DND-41 (cell line): ENCODE results near the gene IGFBP2.

ENCODE experiments used
- ATAC-seq: fragments of 200-7000 bp; cut with Tn5 transposase; 3 replicates; pipeline ENCODE4 v1.9.1; 2021; ENCODE audit warnings: low read depth; ENCODE audit not compliant: insufficient read depth
- DNase-seq: peaks from one replicate; pipeline ENCODE4 v3.0.0-alpha.2; 2020
- H2AFZ ChIP-seq: 2 replicates; pipeline ENCODE4 v1.6.0; 2012; ENCODE audit warnings: low read depth, low read length
- H3K27ac ChIP-seq: 2 replicates; pipeline ENCODE4 v1.5.1; 2012; ENCODE audit warnings: low read length, inconsistent platforms
- H3K27me3 ChIP-seq: fragments of 200-600 bp; sonication (generic); 2 replicates; pipeline ENCODE4 v1.6.0; 2012; ENCODE audit warnings: low read length, mild to moderate bottlenecking, inconsistent platforms; ENCODE audit not compliant: insufficient read depth, poor library complexity
- H3K36me3 ChIP-seq: 2 replicates; pipeline ENCODE4 v1.5.1; 2012; ENCODE audit warnings: low read length, inconsistent platforms; ENCODE audit not compliant: insufficient read depth
- H3K4me1 ChIP-seq: 2 replicates; pipeline ENCODE4 v1.5.1; 2012; ENCODE audit warnings: mild to moderate bottlenecking, low read length; ENCODE audit not compliant: insufficient read depth
- H3K4me2 ChIP-seq: 2 replicates; pipeline ENCODE4 v1.6.0; 2012; ENCODE audit warnings: mild to moderate bottlenecking, moderate library complexity, low read length, inconsistent platforms; ENCODE audit not compliant: insufficient read depth
- H3K4me3 ChIP-seq, 2 experiments: fragments of 200-600 bp in 1 of 2; shearing (Covaris generic) in 1 of 2; 2 replicates each; pipeline ENCODE4 v1.5.1; 2012 to 2016; ENCODE audit warnings: inconsistent platforms in 2 of 2, low read length in 2 of 2, mild to moderate bottlenecking in 2 of 2, low read depth in 1 of 2, moderate library complexity in 1 of 2
- H3K79me2 ChIP-seq: 2 replicates; pipeline ENCODE4 v1.6.0; 2012; ENCODE audit warnings: low read length, inconsistent platforms; ENCODE audit not compliant: insufficient read depth
- H3K9ac ChIP-seq: 2 replicates; pipeline ENCODE4 v1.6.0; 2012; ENCODE audit warnings: low read depth, mild to moderate bottlenecking, inconsistent platforms, low read length, moderate library complexity
- H3K9me3 ChIP-seq: 2 replicates; pipeline ENCODE4 v1.5.1; 2012; ENCODE audit warnings: low read length, moderate library complexity, mild to moderate bottlenecking, inconsistent platforms; ENCODE audit not compliant: insufficient read depth, severe bottlenecking
- H4K20me1 ChIP-seq: 2 replicates; pipeline ENCODE4 v1.6.0; 2012; ENCODE audit warnings: low read length; ENCODE audit not compliant: insufficient read depth
- EZH2 ChIP-seq: IDR thresholded peaks from 3 replicates; pipeline ENCODE4 v1.6.1; 2012; ENCODE audit warnings: borderline replicate concordance, low read depth, mild to moderate bottlenecking, moderate library complexity, low read length, inconsistent platforms; ENCODE audit not compliant: severe bottlenecking
- TF ChIP-seq, protein P1 (sequence below): IDR thresholded peaks from 2 replicates; pipeline ENCODE4 v1.5.1; 2012; ENCODE audit warnings: borderline replicate concordance, low read length, moderate library complexity, mild to moderate bottlenecking; ENCODE audit not compliant: poor library complexity, severe bottlenecking; ENCODE audit errors: extremely low read depth

IGFBP2 gene

DNA sequence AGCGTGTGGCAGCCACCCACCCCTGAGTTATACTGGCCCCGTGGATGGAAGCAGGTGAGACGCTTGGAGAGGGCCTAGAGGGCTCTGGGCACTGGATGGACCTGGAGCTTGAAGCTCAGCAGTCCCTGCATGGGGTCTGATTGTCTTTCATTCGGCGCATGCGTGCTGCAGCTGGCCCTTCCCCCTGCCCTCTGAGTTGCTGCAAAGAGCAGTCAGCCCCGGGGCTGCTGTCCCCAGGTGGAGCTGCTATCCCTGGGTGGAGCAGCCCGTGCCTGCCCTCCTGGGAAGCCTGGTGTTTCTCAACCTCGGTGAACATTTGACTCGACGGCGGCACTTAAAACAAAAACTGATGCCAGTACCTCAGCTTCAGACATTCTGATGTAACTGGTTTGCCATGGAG lies 32.5 kb downstream of the IGFBP2 start:
- Histone ChIP-seq H4K20me1 (peaks cover 53% of the 10 kb centered on the region), H2AFZ (no peak overlapping the region)
- ATAC-seq: peak; percentile 5; the same call in 2 of the 3 replicates

DNA sequence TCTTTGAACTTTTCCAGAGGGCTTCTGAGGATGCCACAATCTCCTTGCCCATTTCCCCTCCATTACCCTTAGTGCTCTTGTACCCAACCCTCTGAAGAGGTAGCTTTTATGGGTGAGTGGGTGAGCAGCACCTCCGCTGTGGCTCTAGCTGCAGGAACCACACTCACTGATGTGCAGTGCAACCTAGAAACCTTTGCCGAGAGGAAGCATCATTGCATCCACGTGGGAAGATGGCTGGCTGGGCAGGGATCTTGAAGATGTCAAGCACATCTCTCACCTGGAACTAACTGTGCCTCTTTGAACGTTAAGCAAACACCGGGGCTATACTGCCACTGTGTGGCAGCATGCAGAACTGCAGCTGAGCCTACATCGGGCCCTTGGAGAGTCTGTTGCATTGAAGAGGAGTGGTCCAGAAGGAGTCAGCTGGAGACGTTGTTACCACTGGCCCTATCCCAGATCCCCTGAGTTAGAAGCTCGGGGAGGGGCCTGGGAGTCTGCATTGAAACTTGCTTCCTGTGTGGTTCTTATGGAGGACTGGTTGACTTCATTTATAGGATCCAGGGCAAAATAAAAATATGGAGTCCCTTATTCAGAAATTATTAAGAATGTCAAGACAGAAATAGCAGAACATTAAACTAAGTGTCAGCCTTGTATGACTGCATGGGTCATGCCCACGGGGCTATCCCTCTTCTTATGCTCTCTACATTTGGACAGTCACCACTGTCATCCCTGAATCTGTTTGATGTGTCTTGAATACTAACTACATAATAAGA lies 33.4 kb downstream of the IGFBP2 start:
- no peak overlapping the region for H3K27ac ChIP-seq
- peak; percentile 83 for DNase-seq
- no peak overlapping the region for H2AFZ ChIP-seq
- peak; percentile 82 for ATAC-seq
- H3K9me3 ChIP-seq: no peaks in the 10 kb centered on the region
- TF ChIP-seq, protein P1, sequence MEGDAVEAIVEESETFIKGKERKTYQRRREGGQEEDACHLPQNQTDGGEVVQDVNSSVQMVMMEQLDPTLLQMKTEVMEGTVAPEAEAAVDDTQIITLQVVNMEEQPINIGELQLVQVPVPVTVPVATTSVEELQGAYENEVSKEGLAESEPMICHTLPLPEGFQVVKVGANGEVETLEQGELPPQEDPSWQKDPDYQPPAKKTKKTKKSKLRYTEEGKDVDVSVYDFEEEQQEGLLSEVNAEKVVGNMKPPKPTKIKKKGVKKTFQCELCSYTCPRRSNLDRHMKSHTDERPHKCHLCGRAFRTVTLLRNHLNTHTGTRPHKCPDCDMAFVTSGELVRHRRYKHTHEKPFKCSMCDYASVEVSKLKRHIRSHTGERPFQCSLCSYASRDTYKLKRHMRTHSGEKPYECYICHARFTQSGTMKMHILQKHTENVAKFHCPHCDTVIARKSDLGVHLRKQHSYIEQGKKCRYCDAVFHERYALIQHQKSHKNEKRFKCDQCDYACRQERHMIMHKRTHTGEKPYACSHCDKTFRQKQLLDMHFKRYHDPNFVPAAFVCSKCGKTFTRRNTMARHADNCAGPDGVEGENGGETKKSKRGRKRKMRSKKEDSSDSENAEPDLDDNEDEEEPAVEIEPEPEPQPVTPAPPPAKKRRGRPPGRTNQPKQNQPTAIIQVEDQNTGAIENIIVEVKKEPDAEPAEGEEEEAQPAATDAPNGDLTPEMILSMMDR: peak; percentile 100
- no peak for TF ChIP-seq EZH2
- no peak overlapping the region for H3K4me2 ChIP-seq
- no peaks in the 10 kb centered on the region for H3K27me3 ChIP-seq
- H3K9ac ChIP-seq: no peak overlapping the region
- H4K20me1 ChIP-seq: peaks cover 44% of the 10 kb centered on the region
- H3K79me2 ChIP-seq: peaks cover 7% of the 10 kb centered on the region
- peaks cover 47% of the 10 kb centered on the region for H3K36me3 ChIP-seq
- no peak overlapping the region for H3K4me3 ChIP-seq
- no peaks in the 10 kb centered on the region for H3K4me1 ChIP-seq

More for the DNA sequence above, 32.5 kb downstream of the IGFBP2 start:
- peak; percentile 22 for DNase-seq
- H3K27me3 ChIP-seq: no peaks in the 10 kb centered on the region
- H3K9ac ChIP-seq: no peak overlapping the region
- H3K4me3 ChIP-seq: no peak overlapping the region
- no peaks in the 10 kb centered on the region for H3K4me1 ChIP-seq
- TF ChIP-seq, protein P1: no peak
- no peak for TF ChIP-seq EZH2
- peaks cover 16% of the 10 kb centered on the region for H3K79me2 ChIP-seq
- peak overlapping the region; percentile 11; the same call in 1 of the 2 replicates for H3K27ac ChIP-seq
- H3K36me3 ChIP-seq: peaks cover 56% of the 10 kb centered on the region
- no peaks in the 10 kb centered on the region for H3K9me3 ChIP-seq
- H3K4me2 ChIP-seq: no peak overlapping the region

DNA sequence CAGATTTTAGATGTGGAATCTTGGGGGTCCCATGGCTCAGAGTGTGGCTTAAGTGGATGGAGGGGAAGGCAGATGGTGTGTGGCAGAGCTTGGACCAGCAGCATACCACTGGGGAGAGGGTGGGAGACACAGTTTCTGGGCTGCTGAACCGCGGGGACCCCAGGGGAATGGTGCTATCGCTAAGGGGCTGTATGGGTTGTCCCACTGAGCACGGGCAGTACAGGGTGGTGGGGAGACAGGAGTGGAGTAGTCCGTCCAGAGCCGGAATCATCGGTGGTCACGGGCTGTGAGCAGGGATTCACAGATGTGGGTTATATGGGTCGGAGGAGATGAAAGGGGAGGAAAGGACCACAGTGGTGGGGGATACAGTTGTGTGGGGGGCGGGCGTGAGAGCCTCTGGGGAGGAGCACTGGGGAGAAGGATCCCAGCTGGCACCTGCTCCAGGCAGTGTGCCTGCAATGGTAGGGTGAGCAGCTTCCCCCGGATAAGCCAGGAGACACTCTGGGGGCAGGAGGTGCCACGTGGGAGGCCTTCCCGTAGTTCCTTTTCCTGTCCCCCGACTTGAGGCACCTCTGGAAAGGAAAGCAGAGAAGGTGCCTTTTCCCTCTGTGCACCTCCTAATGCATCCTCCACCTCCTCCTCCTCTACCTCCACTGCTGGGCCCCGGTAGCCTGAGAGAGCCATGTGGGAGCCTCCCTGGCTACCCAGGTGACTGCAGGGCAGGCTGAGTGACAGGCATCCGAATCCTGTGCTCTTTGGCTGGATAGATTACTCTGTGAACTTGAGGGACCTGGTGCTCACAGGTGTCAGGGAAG lies 37.3 kb downstream of the IGFBP2 start:
- peaks cover 9% of the 10 kb centered on the region for H4K20me1 ChIP-seq
- H3K36me3 ChIP-seq: peaks cover 9% of the 10 kb centered on the region
- H2AFZ ChIP-seq: no peak overlapping the region
- no peaks in the 10 kb centered on the region for H3K4me1 ChIP-seq
- H3K27me3 ChIP-seq: no peaks in the 10 kb centered on the region
- H3K79me2 ChIP-seq: no peaks in the 10 kb centered on the region
- TF ChIP-seq EZH2: no peak
- TF ChIP-seq, protein P1: no peak
- no peak overlapping the region for H3K4me2 ChIP-seq
- H3K9ac ChIP-seq: no peak overlapping the region
- no peak overlapping the region for H3K4me3 ChIP-seq
- H3K9me3 ChIP-seq: no peaks in the 10 kb centered on the region
- no peak for ATAC-seq
- DNase-seq: no peak
- H3K27ac ChIP-seq: no peak overlapping the region
